KMS-11 (cell line): ENCODE data around the gene SAG.

Source experiments
- H2AFZ ChIP-seq: fragments of 200-600 bp; sonication (generic); 2 replicates; pipeline ENCODE4 v1.6.1; 2016; ENCODE audit warnings: antibody characterized with exemption, mixed run types, low read depth
- H3K27ac ChIP-seq: fragments of 200-600 bp; sonication (generic); 2 replicates; pipeline ENCODE4 v1.6.1; 2016; ENCODE audit warnings: mild to moderate bottlenecking, mixed run types
- H3K27me3 ChIP-seq: fragments of 200-600 bp; sonication (generic); 2 replicates; pipeline ENCODE4 v1.6.1; 2017; ENCODE audit warnings: mild to moderate bottlenecking, low read depth, mixed run types, moderate library complexity; ENCODE audit not compliant: insufficient read depth
- H3K36me3 ChIP-seq: fragments of 200-600 bp; sonication (generic); 2 replicates; pipeline ENCODE4 v1.6.1; 2017; ENCODE audit warnings: mild to moderate bottlenecking, mixed run types; ENCODE audit not compliant: insufficient read depth
- H3K4me1 ChIP-seq: fragments of 200-600 bp; sonication (generic); 2 replicates; pipeline ENCODE4 v1.6.1; 2016; ENCODE audit warnings: mild to moderate bottlenecking, low read depth, mixed run types; ENCODE audit not compliant: poor library complexity, severe bottlenecking
- H3K4me2 ChIP-seq: fragments of 200-600 bp; sonication (generic); 2 replicates; pipeline ENCODE4 v1.7.0; 2016; ENCODE audit warnings: mild to moderate bottlenecking, mixed run types
- H3K4me3 ChIP-seq: fragments of 200-600 bp; sonication (generic); IDR thresholded peaks from 2 replicates; pipeline ENCODE4 v1.6.1; 2017; ENCODE audit warnings: low read depth, low read length, mixed read lengths; ENCODE audit not compliant: insufficient read depth
- H3K79me2 ChIP-seq: fragments of 200-600 bp; sonication (generic); 2 replicates; pipeline ENCODE4 v1.6.1; 2016; ENCODE audit warnings: low read depth, mixed run types; ENCODE audit not compliant: insufficient read depth
- H3K9ac ChIP-seq: fragments of 200-600 bp; sonication (generic); 2 replicates; pipeline ENCODE4 v1.6.1; 2016; ENCODE audit warnings: mild to moderate bottlenecking, mixed run types
- H4K20me1 ChIP-seq: fragments of 200-600 bp; sonication (generic); 2 replicates; pipeline ENCODE4 v1.6.1; 2016; ENCODE audit warnings: mild to moderate bottlenecking, mixed run types; ENCODE audit not compliant: insufficient read depth
- TF ChIP-seq, protein P1 (sequence below): fragments of 200-600 bp; sonication (generic); conservative IDR thresholded peaks from 2 replicates; pipeline ENCODE4 v1.6.1; 2017; ENCODE audit warnings: low read depth, mild to moderate bottlenecking, antibody characterized with exemption, low read length, moderate library complexity, mixed read lengths

Gene SAG

DNA sequence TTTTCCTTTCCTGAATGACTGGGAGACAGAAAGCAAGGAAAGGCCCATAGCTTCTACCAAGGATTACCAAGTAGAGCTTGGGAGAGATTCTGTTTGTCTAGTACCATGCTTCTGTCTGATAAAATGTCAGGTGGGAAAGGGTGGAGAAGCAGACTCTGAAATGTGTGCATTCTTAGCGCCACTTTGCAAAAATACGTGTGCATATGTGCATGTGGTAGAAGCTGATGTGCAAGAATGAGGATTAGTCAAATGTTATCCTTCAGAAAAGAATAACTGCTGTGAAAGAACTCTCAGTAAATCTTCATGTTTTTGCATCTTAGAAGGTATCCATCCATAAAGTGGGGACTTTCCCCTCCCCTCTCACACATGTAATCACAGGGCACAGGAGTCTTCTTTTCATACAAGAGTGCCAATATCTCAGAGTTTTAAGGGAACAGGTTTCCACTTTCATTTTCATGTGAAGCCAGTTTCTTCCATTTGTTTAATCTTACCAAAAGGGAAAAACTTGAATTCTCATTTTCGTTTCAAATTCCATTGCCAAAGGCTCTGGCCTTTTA lies 31.3 kb downstream of the SAG start:
- no peak overlapping the region for H3K9ac ChIP-seq
- no peak overlapping the region for H2AFZ ChIP-seq
- no peaks in the 10 kb centered on the region for H3K79me2 ChIP-seq
- H3K4me1 ChIP-seq = no peaks in the 10 kb centered on the region
- H3K27me3 ChIP-seq = no peaks in the 10 kb centered on the region
- H3K36me3 ChIP-seq = no peaks in the 10 kb centered on the region
- TF ChIP-seq, protein P1, sequence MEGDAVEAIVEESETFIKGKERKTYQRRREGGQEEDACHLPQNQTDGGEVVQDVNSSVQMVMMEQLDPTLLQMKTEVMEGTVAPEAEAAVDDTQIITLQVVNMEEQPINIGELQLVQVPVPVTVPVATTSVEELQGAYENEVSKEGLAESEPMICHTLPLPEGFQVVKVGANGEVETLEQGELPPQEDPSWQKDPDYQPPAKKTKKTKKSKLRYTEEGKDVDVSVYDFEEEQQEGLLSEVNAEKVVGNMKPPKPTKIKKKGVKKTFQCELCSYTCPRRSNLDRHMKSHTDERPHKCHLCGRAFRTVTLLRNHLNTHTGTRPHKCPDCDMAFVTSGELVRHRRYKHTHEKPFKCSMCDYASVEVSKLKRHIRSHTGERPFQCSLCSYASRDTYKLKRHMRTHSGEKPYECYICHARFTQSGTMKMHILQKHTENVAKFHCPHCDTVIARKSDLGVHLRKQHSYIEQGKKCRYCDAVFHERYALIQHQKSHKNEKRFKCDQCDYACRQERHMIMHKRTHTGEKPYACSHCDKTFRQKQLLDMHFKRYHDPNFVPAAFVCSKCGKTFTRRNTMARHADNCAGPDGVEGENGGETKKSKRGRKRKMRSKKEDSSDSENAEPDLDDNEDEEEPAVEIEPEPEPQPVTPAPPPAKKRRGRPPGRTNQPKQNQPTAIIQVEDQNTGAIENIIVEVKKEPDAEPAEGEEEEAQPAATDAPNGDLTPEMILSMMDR = no peak
- H4K20me1 ChIP-seq = no peaks in the 10 kb centered on the region
- no peak overlapping the region for H3K27ac ChIP-seq
- H3K4me3 ChIP-seq = no peak overlapping the region
- no peak overlapping the region for H3K4me2 ChIP-seq

DNA sequence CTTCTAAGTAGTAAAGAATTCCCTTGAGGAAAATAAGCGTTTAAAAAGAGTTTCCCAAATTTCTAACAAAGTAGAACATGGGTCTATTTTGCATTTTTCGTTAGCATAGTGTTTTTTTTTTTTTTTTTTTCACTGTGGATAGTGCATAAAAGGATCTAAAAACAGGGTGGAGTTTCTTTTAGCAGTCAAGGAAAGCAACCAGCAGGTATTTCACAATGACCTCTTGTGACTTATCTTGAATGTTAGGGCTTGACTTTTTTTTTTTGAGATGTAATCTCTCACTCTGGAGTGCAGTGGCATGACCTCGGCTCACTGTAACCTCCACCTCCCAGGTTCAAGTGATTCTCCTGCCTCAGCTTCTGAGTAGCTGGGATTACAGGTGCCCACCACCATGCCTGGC lies 31.8 kb downstream of the SAG start:
- Histone ChIP-seq H3K9ac (no peak overlapping the region), H3K4me3 (no peak overlapping the region), H3K79me2 (no peaks in the 10 kb centered on the region), H3K27ac (no peak overlapping the region), H4K20me1 (no peaks in the 10 kb centered on the region), H3K27me3 (no peaks in the 10 kb centered on the region), H3K4me2 (no peak overlapping the region), H2AFZ (no peak overlapping the region), H3K4me1 (no peaks in the 10 kb centered on the region), H3K36me3 (no peaks in the 10 kb centered on the region)
- TF ChIP-seq, protein P1 = no peak

DNA sequence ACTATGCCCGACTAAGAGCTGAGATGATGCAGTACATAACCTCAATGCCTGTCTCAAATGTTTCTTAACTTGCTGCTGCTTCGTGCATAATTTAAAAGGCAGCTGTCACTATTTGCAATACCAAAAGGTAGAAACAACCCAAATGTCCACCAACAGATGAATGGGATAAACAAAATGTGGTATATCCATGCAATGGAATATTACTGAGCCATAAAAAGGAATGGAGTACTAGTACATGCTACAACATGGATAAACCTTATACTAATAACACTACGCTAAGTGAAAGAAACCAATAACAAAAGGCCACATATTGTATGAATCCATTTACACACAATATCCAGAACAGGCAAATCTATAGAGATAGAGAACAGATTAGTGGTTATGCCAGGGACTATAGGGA lies 33.7 kb downstream of the SAG start:
- H3K79me2 ChIP-seq = no peaks in the 10 kb centered on the region
- no peak overlapping the region for H3K4me2 ChIP-seq
- H3K4me1 ChIP-seq = no peaks in the 10 kb centered on the region
- no peaks in the 10 kb centered on the region for H4K20me1 ChIP-seq
- no peak overlapping the region for H3K27ac ChIP-seq
- no peak overlapping the region for H3K4me3 ChIP-seq
- H2AFZ ChIP-seq = no peak overlapping the region
- H3K9ac ChIP-seq = no peak overlapping the region
- TF ChIP-seq, protein P1 = no peak
- H3K36me3 ChIP-seq = no peaks in the 10 kb centered on the region
- no peaks in the 10 kb centered on the region for H3K27me3 ChIP-seq

DNA sequence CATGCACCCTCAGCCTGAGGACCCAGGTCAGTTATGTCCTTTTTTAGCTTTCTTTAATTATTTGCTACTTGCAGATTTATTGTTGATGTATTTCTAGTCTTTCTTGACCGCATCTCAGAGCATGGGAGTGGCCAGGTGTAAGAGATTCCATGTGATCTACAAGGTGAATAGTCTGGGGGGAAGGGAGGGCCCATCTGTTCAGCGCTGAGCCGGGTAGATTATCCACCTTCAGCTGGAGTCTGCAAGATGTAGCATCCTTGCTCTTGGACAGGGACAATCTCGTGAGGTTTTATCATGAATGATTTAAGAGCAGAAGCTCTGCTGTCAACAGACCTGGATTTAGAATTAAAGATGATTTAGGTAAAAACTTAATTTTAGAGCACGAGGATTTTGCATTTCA lies 34.7 kb downstream of the SAG start:
- no peaks in the 10 kb centered on the region for H3K27me3 ChIP-seq
- no peak overlapping the region for H3K27ac ChIP-seq
- TF ChIP-seq, protein P1 = no peak
- no peaks in the 10 kb centered on the region for H3K36me3 ChIP-seq
- H2AFZ ChIP-seq = no peak overlapping the region
- H3K79me2 ChIP-seq = no peaks in the 10 kb centered on the region
- no peaks in the 10 kb centered on the region for H3K4me1 ChIP-seq
- no peak overlapping the region for H3K9ac ChIP-seq
- no peaks in the 10 kb centered on the region for H4K20me1 ChIP-seq
- no peak overlapping the region for H3K4me2 ChIP-seq
- no peak overlapping the region for H3K4me3 ChIP-seq
